Chondrocyte (in vitro differentiated cells): Measurements from ENCODE around the gene THADA. TPM values are rescaled to one million over a fixed set of nuclear protein-coding genes. Genes with fewer than 3 reads are reported as not detected.
A peak's percentile ranks its signal among the peaks of the same experiment; 100 is the strongest.

Experiments used
- DNase-seq: peaks from one replicate; pipeline ENCODE4 v3.0.0; 2021; ENCODE audit warnings: mixed read lengths, low spot score
- H3K27ac Mint-ChIP-seq: one replicate; pipeline ENCODE4 v1.8.0; 2021; ENCODE audit warnings: mild to moderate bottlenecking, moderate library complexity, mixed read lengths; ENCODE audit not compliant: unreplicated experiment
- H3K27me3 Mint-ChIP-seq: 2 replicates; pipeline ENCODE4 v1.8.0; 2021; ENCODE audit warnings: low read depth, mixed read lengths
- H3K36me3 Mint-ChIP-seq: 2 replicates; pipeline ENCODE4 v1.8.0; 2021; ENCODE audit warnings: low read depth, mixed read lengths
- H3K4me1 Mint-ChIP-seq: 2 replicates; pipeline ENCODE4 v1.8.0; 2021; ENCODE audit warnings: low read depth, mild to moderate bottlenecking, mixed read lengths
- H3K4me3 Mint-ChIP-seq: one replicate; pipeline ENCODE4 v1.8.0; 2021; ENCODE audit warnings: mild to moderate bottlenecking, moderate library complexity, mixed read lengths; ENCODE audit not compliant: unreplicated experiment
- H3K9me3 Mint-ChIP-seq: 2 replicates; pipeline ENCODE4 v1.8.0; 2021; ENCODE audit warnings: low read depth, mixed read lengths
- CTCF ChIP-seq: fragments of 200-600 bp; sonication (generic); IDR thresholded peaks from 2 replicates; pipeline ENCODE4 v1.5.0; 2021; ENCODE audit warnings: antibody characterized with exemption, mild to moderate bottlenecking, moderate library complexity
- total RNA-seq: library from RNA; stranded (reverse); gene quantifications from 3 replicates; pipeline ENCODE4 v1.2.1, GENCODE V29; 2021

The THADA gene
- total RNA-seq, 1 donor from 2014 or later = 28.4 TPM

- H3K27ac Mint-ChIP-seq = peak overlapping the region; percentile 100
- H3K36me3 Mint-ChIP-seq = peaks cover 16% of the 10 kb centered on the region
- DNase-seq = peak; percentile 92
- peak overlapping the region; percentile 79 for H3K4me3 Mint-ChIP-seq
- TF ChIP-seq CTCF = no peak
- H3K4me1 Mint-ChIP-seq = peaks cover 61% of the 10 kb centered on the region
- H3K9me3 Mint-ChIP-seq = no peaks in the 10 kb centered on the region
- H3K27me3 Mint-ChIP-seq = no peaks in the 10 kb centered on the region
These were observed 374.6 kb downstream of the THADA start for GRCh38 chr2:43221124-43221762.

DNA sequence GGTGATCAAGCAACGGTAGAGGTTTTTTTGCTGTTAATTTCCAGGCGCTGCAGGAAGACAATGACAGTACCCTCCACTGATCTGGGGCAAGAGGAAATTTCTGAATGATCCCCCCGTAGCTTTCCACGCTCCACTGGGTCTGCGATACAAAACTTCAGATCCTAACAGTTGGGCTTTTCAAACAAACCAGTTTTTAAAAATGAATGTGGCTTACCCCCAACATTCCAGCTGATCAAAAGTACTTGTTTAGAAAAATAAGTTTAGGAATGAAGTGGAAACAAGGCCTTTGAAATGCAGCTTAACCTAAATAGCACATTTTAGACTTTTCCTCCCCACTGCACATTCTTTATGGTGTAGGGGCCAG is 375.1 kb downstream of the THADA start:
- DNase-seq = no peak
- Mint-ChIP-seq H3K36me3 (peaks cover 16% of the 10 kb centered on the region), H3K27ac (peak overlapping the region; percentile 100), H3K9me3 (no peaks in the 10 kb centered on the region), H3K27me3 (no peaks in the 10 kb centered on the region), H3K4me3 (peak overlapping the region; percentile 79), H3K4me1 (peaks cover 63% of the 10 kb centered on the region)
- TF ChIP-seq CTCF = no peak

GRCh38 chr2:43220229-43220751 is 375.5 kb downstream of the THADA start:
- Mint-ChIP-seq H3K9me3 (no peaks in the 10 kb centered on the region), H3K27ac (peak overlapping the region; percentile 100), H3K27me3 (no peaks in the 10 kb centered on the region), H3K36me3 (peaks cover 16% of the 10 kb centered on the region), H3K4me1 (peaks cover 64% of the 10 kb centered on the region), H3K4me3 (peak overlapping the region; percentile 79)
- no peak for DNase-seq
- TF ChIP-seq CTCF = peak; percentile 1

DNA sequence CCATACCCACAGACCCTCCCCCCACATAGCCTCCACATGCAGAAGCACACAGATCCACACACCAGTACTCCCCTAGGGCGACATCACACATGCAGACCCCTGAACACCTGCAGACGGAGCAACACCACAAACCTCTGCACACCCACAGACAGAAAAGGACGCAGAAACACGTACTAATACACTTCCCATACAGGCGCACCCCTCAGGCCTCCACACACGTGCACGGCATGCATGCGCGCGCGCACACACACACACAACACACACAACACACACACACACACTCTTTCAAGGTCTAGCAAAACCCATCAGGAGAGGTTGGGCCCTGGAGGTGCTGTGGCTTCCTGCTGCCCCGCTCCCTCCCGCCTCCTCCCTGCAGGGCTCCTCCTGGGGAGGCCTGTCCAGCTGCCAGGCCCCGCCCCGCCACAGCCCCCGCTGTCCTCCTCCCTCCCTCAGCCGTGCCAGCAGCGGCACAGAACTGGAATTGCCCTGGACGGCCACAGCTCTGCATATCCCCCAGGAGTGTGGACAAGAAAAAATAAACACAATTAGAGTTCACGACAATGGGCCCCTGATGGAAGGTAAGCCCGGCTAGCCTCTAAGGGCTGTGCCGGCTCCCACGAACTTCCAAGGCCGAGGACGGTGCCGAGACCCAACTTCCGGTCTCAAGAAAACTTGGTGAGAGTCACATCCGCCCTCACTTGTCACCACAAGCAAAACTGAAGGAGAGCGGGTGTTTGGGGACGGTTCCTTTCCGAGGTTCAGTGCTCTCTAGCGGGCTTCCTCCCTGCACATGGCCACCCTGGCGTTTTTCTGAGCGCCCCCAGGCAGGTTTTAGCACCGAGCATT is 376.2 kb downstream of the THADA start:
- Mint-ChIP-seq H3K27ac (peak overlapping the region; percentile 100), H3K27me3 (no peaks in the 10 kb centered on the region), H3K4me1 (peaks cover 64% of the 10 kb centered on the region), H3K4me3 (peak overlapping the region; percentile 79), H3K9me3 (no peaks in the 10 kb centered on the region), H3K36me3 (peaks cover 15% of the 10 kb centered on the region)
- peak; percentile 34 for TF ChIP-seq CTCF
- peak; percentile 92 for DNase-seq

DNA sequence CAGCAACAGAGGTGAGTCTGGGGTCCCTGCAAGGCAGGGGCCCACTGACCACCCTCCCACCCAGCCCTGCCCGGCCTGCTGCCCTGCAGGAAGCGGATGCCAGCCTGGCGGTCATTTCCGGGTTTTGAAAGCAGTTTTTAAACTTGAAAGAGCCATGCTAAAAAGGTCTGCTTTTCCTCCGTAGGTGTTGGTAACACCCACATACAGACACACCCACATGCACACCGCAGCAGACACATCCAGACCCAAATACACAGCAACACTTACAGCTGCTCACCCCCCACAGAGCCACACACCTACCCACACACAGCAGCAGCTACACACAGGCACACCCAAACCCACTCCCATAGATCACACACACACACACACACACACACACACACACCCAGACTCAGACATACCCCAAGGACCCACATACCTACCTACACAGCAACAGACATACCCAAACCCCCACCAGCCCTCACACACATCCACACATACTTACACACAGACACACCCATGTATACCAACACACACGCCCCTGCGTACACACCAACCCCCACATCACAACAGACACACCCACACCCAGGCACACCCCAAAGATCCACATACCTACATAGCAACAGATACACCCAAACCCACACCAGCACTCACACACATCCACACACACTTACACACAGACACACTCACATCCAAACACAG is 377.0 kb downstream of the THADA start:
- Mint-ChIP-seq H3K4me1 (peaks cover 64% of the 10 kb centered on the region), H3K36me3 (peaks cover 11% of the 10 kb centered on the region), H3K4me3 (peak overlapping the region; percentile 79), H3K9me3 (no peaks in the 10 kb centered on the region), H3K27ac (peak overlapping the region; percentile 100), H3K27me3 (no peaks in the 10 kb centered on the region)
- TF ChIP-seq CTCF = no peak
- DNase-seq = peak; percentile 49
